Calu3 (cell line): Measurements from ENCODE around the gene MAGI3. TPM values are rescaled to one million over a fixed set of nuclear protein-coding genes. Genes with fewer than 3 reads are reported as not detected.
"Not testable (repeated sequence)": the region's sequence is repeated elsewhere in the genome, so short reads cannot be mapped to it uniquely, and the experiment has no call there.

Experiments used
- BruUV-seq: library from RNA; stranded (reverse); fragments of 400-500 nt; replicated peaks from 2 replicates; lab custom pipeline; 2021; lab: Mats Ljungman, UMichigan
- CTCF ChIA-PET: fragments of 300-600 bp; sonication (Branson Sonifier 250); formaldehyde crosslinking; loops from one replicate; lab custom pipeline; 2022; ENCODE audit warnings: antibody characterized with exemption; lab: Charles Lee
- DNase-seq: peaks from one replicate; pipeline ENCODE4 v3.0.0; 2022
- H3K27ac Mint-ChIP-seq: one replicate; pipeline ENCODE4 v1.8.0; 2022; ENCODE audit warnings: mixed read lengths; ENCODE audit not compliant: unreplicated experiment
- H3K27me3 Mint-ChIP-seq: one replicate; pipeline ENCODE4 v1.8.0; 2022; ENCODE audit warnings: mixed read lengths; ENCODE audit not compliant: unreplicated experiment
- H3K36me3 Mint-ChIP-seq: one replicate; pipeline ENCODE4 v1.8.0; 2022; ENCODE audit warnings: mild to moderate bottlenecking, moderate library complexity, mixed read lengths; ENCODE audit not compliant: insufficient read depth, unreplicated experiment
- H3K4me1 Mint-ChIP-seq: one replicate; pipeline ENCODE4 v1.8.0; 2022; ENCODE audit warnings: mild to moderate bottlenecking, low read depth, mixed read lengths; ENCODE audit not compliant: unreplicated experiment
- H3K4me3 Mint-ChIP-seq: one replicate; pipeline ENCODE4 v1.8.0; 2022; ENCODE audit warnings: mild to moderate bottlenecking, low read depth, moderate library complexity, mixed read lengths; ENCODE audit not compliant: unreplicated experiment
- H3K9me3 Mint-ChIP-seq: one replicate; pipeline ENCODE4 v1.8.0; 2022; ENCODE audit warnings: low read depth, mixed read lengths; ENCODE audit not compliant: unreplicated experiment
- CTCF ChIP-seq: fragments of 200-600 bp; IDR thresholded peaks from one replicate; pipeline ENCODE4 v1.8.0; 2022; ENCODE audit warnings: antibody characterized with exemption; ENCODE audit not compliant: unreplicated experiment
- intact Hi-C: fragments of 100-400 bp; cut with micrococcal nuclease; formaldehyde crosslinking; loops from one replicate; pipeline ENCODE4 v1.10.0; 2022; ENCODE audit not compliant: unreplicated experiment
- total RNA-seq: library from RNA; stranded (reverse); gene quantifications from 2 replicates; pipeline ENCODE4 v1.2.3, GENCODE V29; 2022

Gene MAGI3
- total RNA-seq, 1 experiment from 2014 or later: 14.2 TPM

DNA sequence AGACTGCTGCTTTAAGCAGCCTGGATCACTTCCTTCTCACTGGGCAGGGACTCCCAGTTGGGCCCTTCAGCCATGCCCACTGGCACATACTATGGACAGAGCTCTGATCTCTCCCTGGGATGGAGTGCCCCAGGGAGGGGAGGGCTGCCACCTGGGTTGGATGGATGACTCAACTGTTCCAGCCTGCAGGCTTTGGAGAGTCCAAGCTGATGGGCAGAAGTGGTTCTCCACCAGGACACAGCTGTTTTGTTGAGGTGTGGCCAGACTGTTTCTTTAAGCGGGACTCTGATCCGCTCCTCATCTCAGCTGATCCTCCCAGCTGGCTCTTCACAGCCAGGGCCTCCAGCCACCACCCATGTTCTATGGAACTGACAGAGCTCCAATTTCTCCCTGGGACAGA is 166.9 kb downstream of the MAGI3 start:
- CTCF ChIA-PET: no interaction called here
- DNase-seq: no peak
- no peak for TF ChIP-seq CTCF

GRCh38 chr1:113565621-113566020 is 175.3 kb downstream of the MAGI3 start:
- CTCF ChIA-PET: no interaction called here
- peaks cover 2% of the 10 kb centered on the region for H3K9me3 Mint-ChIP-seq
- no peak for DNase-seq
- H3K27me3 Mint-ChIP-seq: no peaks in the 10 kb centered on the region
- no peaks in the 10 kb centered on the region for H3K36me3 Mint-ChIP-seq
- no peak overlapping the region for H3K4me3 Mint-ChIP-seq
- BruUV-seq: no TSS peak
- H3K4me1 Mint-ChIP-seq: no peaks in the 10 kb centered on the region
- no peak for TF ChIP-seq CTCF
- H3K27ac Mint-ChIP-seq: no peak overlapping the region
- intact Hi-C loops: no loop called here

More for the DNA sequence above, 166.9 kb downstream of the MAGI3 start:
- Mint-ChIP-seq H3K36me3 (no peaks in the 10 kb centered on the region), H3K4me3 (no peak overlapping the region), H3K27ac (no peak overlapping the region), H3K9me3 (peaks cover 7% of the 10 kb centered on the region), H3K27me3 (no peaks in the 10 kb centered on the region), H3K4me1 (peaks cover under 1% of the 10 kb centered on the region)
- no TSS peak for BruUV-seq
- intact Hi-C loops: no loop called here

- Mint-ChIP-seq H3K27me3 (no peaks in the 10 kb centered on the region), H3K36me3 (no peaks in the 10 kb centered on the region), H3K4me1 (no peaks in the 10 kb centered on the region), H3K27ac (no peak overlapping the region), H3K9me3 (peaks cover 2% of the 10 kb centered on the region), H3K4me3 (no peak overlapping the region)
- intact Hi-C loops: no loop called here
- CTCF ChIA-PET: no interaction called here
- no peak for DNase-seq
- BruUV-seq: no TSS peak
- TF ChIP-seq CTCF: no peak
Observed at GRCh38 chr1:113567427-113567826, 177.1 kb downstream of the MAGI3 start.

DNA sequence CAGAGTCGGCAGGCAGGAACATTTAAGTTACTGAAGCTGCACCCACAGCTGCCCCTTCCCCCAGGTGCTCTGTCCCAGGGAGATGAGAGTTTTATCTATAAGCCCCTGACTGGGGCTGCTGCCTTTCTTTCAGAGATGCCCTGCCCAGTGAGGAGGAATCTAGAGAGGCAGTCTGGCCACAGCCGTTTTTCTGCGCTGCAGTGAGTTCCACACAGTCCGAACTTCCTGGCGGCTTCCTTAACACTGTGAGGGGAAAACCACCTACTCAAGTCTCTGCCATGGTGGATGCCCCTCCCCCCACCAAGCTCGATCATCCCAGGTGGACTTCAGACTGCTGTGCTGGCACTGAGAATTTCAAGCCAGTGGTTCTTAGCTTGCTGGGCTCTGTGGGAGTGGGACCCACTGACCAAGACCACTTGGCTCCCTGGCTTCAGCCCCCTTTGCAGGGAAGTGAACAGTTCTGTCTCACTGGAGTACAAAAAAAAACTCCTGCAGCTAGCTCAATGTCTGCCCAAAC is 185.5 kb downstream of the MAGI3 start:
- peak; percentile 38 for DNase-seq
- Mint-ChIP-seq H3K4me3 (peak overlapping the region; percentile 58), H3K4me1 (peaks cover 50% of the 10 kb centered on the region), H3K27ac (peak overlapping the region; percentile 74)
- H3K9me3 Mint-ChIP-seq, H3K27me3 Mint-ChIP-seq, BruUV-seq, H3K36me3 Mint-ChIP-seq: not testable (repeated sequence)
- CTCF ChIA-PET: interaction anchor here (0.6 kb wide), 3 partner anchors 84 to 357 kb away, joined by 3 to 7 read pairs (median 4); partner anchors contain the start of gene MAGI3
- intact Hi-C loops: loop anchor here (5.0 to 10.0 kb wide), 2 partner anchors 39 to 61 kb away; no protein-coding TSS in a partner anchor

GRCh38 chr1:113576271-113576670 is 186.0 kb downstream of the MAGI3 start:
- intact Hi-C loops: loop anchor here (5.0 to 10.0 kb wide), 2 partner anchors 39 to 61 kb away; no protein-coding TSS in a partner anchor

More at GRCh38 chr1:113576271-113576670, 186.0 kb downstream of the MAGI3 start:
- peak; percentile 68 for DNase-seq
- peaks cover 7% of the 10 kb centered on the region for H3K9me3 Mint-ChIP-seq
- no TSS peak for BruUV-seq
- H3K27ac Mint-ChIP-seq: peak overlapping the region; percentile 74
- peaks cover 5% of the 10 kb centered on the region for H3K36me3 Mint-ChIP-seq
- TF ChIP-seq CTCF: no peak
- H3K27me3 Mint-ChIP-seq: no peaks in the 10 kb centered on the region
- H3K4me1 Mint-ChIP-seq: peaks cover 52% of the 10 kb centered on the region
- H3K4me3 Mint-ChIP-seq: peak overlapping the region; percentile 58
- CTCF ChIA-PET: interaction anchor here (0.6 kb wide), 1 partner anchor 357 kb away, joined by 7 read pairs; no protein-coding TSS in a partner anchor
